Hypothalamus (tissue), 51 donors: ENCODE data around the gene DNASE1L3.
"Not testable (repeated sequence)": the region's sequence is repeated elsewhere in the genome, so short reads cannot be mapped to it uniquely, and the experiment has no call there.

ENCODE experiments used
- DNase-seq, 51 donors: peaks; one replicate each; lab custom pipeline; 2025; lab: John Stamatoyannopoulos, UW

The DNASE1L3 gene, protein sequence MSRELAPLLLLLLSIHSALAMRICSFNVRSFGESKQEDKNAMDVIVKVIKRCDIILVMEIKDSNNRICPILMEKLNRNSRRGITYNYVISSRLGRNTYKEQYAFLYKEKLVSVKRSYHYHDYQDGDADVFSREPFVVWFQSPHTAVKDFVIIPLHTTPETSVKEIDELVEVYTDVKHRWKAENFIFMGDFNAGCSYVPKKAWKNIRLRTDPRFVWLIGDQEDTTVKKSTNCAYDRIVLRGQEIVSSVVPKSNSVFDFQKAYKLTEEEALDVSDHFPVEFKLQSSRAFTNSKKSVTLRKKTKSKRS

DNA sequence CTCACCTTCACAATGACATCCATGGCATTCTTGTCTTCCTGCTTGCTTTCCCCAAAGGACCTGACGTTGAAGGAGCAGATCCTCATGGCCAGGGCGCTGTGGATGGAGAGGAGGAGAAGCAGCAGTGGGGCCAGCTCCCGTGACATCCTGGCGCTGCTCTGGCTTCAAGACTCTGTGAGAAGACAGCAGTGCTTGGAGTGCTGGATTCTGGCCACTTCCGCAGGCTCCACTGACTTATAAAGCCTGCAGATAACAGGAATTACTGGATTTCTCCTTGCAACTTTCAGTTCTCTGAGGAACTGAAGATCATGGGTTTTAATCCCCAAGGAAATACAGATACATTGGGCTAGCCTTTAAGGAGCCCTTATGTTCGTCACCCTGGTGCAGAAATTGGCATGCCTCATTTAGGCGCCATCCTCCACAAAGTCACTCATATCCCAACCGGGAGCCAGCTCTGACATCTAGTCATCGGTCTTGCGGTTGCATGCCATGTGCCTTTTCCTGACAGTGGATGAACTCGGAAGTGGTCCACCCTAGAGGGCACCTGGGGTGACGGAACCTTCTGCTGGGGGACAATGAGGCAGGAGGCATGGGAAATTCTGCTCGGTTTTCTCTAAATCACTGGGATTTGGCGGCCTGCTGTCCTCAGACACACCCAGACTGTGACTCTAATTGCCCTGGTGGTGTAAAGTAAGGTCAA lies at the start of gene DNASE1L3:
Gene DNASE1L3 (minus strand): TSS at position 212 of the 700 bp plus-strand sequence. CDS start 66 bp downstream, at position 146.
- DNase-seq, result no peak

DNA sequence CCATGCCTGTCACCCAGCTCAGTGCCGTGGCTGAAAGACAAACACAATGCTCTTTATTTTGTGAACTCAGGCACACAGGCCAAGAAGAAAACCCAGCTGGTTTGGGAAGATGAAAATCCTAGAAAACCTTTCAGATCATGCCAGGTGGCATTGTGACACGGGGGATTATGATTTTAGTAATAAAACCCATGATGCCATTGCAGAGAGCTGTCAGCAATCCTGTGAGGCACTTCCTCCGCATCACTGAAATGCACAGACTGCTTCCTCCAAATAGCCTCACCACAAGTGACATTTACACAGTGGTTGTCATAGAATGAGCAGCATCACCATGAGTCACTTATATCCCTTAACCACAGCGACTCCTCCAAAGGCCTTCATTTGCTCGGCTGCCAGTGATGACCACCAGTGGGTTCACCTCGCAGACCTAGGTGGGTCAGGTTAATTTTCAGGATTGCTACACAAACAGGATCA lies 49.5 kb upstream of the DNASE1L3 start:
- DNase-seq, result peak in 5 of 51 donors; percentile 27 to 52 (median 36)

DNA sequence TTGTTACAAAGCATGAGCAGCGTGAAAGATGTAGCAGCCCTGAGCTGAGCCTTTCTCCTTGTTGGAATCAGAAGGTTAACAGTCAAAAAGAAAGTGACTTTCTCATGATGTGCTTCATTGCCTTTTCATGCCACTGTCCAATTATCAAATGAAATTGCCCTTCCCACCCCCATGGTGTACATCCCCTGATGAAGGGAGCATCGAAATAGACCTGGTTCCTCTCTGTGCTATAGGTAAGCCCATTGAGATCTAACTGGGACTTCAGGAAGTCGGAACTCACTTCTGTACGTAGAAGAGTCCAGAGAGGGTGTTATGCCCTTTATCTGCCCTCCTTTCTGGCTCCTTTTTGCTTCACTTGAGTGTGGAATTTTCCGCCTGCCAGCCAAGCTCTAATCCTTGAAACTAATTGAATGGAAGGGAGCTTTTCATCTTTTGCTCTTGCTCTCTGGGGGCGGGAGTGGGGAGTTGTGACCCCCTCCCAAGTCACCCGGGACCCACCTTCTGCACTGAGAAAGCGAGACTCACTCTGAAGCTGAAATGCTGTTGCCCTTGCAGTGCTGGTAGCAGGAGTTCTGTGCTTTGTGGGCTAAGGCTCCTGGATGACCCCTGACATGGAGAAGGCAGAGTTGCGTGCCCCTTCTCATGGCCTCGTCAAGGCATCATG lies 47.8 kb upstream of the DNASE1L3 start:
- no peak for DNase-seq

- DNase-seq, result no peak
Observed at GRCh38 chr3:58256511-58256910, 45.7 kb upstream of the DNASE1L3 start.

DNA sequence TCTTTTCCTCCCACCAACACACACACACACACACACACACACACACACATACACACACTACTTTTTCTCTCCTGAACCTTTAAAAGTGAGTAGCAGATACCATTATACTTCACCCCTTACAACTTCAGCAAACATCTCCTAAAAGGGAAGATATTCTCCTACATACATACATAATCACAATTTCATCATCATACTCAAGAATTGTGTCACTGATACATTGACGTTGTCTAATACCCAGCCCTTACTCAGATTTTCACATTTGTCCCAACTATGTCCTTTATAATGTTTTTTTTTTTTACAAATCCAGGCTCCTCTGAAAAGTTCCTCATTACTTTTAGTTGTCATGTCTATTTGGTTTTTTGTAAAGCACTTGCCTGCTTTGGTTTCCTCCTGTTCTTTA lies 45.3 kb upstream of the DNASE1L3 start:
- DNase-seq, result no peak

DNA sequence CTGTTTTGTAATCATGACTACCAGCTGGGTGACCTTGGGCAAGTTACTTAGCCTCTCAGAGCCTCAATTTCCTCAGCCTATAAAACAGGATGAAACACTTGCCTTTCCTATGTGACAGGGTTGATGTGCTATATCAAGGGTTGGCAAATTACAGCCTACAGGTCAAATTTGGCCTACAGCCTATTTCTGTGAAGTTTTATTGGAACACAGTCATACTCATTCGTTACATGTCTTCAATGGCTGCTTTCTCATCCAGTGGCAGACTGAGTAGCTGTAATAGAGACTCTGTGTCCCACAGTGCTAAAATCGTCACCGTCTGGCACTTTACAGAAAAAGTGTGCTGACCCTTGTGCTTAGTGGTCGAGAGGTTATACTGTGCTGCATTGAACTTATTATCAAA lies 43.4 kb upstream of the DNASE1L3 start:
- no peak for DNase-seq

- DNase-seq, result no peak
Observed at GRCh38 chr3:58251631-58252035, 40.9 kb upstream of the DNASE1L3 start.

GRCh38 chr3:58250093-58250707 lies 39.4 kb upstream of the DNASE1L3 start:
- no peak for DNase-seq

DNA sequence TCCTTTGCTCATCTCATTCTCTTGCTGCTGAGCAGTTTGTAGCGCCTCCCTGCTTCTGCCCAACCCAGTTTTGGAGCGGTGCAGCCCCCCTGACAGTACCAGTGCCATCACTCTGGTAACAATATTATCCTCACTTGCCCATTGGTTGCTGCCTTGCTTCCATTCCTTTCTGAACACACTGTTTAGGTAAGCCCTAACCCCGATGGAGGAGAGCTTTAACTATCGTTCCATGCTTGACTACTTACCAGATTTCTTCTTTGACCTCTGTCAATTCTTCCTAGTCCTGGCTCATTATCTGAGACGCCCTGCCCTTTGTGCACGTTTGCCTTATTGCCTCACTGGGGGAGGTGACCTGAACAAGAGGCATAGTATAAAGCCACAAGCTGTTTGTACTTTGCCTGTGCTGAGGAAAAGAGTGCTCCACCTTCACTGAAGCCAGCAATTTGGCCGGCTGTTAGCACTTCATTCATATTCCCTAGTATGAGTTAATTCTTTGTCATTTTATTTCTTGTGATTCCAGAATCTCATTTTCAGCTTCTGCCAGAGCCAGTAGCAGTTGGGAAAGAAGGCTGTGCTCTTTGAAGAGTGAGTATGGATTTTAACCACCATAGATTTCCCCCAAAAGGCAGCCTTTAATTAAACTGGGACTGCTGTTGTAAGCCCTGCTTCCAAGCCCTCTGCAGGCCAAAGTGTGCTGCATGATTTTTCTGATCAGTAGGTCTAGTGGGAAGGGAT lies 38.8 kb upstream of the DNASE1L3 start:
- peak in 2 of 51 donors; percentile 22 to 30 for DNase-seq

GRCh38 chr3:58246148-58247047 lies 35.6 kb upstream of the DNASE1L3 start:
- no peak for DNase-seq

GRCh38 chr3:58243976-58244585 lies 33.3 kb upstream of the DNASE1L3 start:
- no peak for DNase-seq

DNA sequence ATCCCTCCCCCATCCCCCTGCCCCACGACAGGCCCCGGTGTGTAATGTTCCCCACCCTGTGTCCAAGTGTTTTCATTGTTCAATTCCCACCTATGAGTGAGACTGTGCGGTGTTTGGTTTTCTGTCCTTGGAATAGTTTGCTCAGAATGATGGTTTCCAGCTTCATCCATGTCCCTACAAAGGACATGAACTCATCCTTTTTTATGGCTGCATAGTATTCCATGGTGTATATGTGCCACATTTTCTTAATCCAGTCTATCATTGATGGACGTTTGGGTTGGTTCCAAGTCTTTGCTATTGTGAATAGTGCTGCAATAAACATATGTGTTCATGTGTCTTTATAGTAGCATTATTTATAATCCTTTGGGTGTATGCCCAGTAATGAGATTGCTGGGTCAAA lies 32.1 kb upstream of the DNASE1L3 start:
- not testable (repeated sequence) for DNase-seq

- DNase-seq, result no peak
Observed at GRCh38 chr3:58242340-58242739, 31.6 kb upstream of the DNASE1L3 start.

DNA sequence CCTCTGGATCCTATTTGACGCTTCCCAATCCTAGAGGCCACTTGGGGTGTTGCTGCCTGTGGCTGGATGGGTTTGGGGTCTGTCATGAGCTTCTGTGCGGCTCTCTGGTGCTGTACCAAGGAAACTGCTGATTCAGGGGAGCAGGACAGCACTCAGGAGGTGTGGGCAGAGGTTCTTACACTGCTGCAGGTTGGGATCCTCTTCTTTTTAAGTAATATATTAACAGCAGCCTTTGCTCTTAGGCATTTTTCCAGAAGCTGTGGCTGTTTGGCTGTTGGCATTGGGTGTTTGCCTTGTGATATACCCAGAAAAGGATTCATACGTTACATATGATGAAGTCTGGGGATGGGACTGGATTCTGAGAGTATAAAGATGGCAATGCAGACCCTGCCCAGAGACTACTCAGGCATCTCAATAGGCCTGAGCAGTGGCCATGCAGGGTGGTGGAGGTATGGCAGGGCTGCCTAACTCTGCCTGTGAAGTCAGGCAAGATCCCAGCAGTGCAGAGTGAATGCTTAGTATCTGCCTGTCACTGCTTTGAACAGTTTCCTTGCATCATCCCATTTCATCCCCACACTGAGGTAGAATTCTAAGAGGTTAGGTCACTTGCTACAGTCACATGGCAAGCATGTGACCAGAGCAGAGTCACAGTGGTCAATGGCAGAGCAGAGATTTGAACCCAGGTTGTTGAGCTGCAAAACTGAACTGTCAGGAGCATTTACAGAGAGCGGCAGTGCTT lies 30.7 kb upstream of the DNASE1L3 start:
- DNase-seq, result no peak

- no peak for DNase-seq
Observed at GRCh38 chr3:58238830-58239229, 28.1 kb upstream of the DNASE1L3 start.

DNA sequence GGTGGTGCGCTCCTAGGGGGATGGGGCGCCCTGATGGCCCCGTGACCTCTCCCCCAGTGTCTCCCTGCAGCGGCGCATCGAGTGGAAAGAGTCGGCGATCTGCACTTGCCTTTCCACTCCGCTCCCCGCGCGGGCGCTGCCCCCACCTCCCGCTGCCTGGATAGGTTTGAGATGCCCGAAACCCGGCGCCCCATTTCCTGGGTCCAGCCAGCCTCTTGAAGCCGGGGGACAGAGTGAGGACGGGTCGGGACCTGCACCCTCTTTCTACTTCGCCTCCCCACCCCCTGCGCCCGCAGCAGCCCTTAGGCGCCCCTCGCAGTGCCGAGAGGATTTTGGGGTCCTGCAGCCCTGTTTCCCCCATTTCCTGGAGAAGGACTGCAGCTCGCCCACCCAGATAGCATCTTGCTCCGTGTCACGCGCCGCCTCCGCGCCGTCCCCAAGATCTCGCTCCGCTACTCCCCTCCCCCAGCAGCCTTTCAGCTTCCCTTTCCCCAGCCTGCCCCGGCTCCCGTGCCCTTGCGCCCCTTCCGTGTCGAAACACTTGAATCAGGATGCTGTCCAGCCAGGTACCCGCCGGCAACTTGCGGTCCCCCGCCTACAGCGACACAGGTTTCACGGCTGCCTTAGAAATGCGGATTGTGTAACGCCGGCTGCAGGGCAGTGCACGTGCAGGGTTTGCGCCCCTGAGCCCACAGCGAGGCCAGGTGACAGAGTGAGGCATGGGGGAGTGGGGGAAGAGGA lies 27.3 kb upstream of the DNASE1L3 start:
- DNase-seq, result peak in 49 of 51 donors; percentile 28 to 93 (median 73)

GRCh38 chr3:58237238-58237940 lies 26.6 kb upstream of the DNASE1L3 start, which contains the start of gene ABHD6:
Gene ABHD6 (plus strand): TSS chr3:58237792. CDS start chr3:58256587, 18,795 bp downstream.
- DNase-seq, result peak; percentile 21 to 95 (median 78)
